DOHH2 (cell line): ENCODE measurements around the gene PEX14.

Experiments used
- H3F3A ChIP-seq: fragments of 200-600 bp; sonication (generic), shearing (Covaris generic); 2 replicates; pipeline ENCODE4 v1.6.0; 2016; ENCODE audit warnings: antibody characterized with exemption, mild to moderate bottlenecking; ENCODE audit not compliant: control insufficient read depth, insufficient read depth
- H3K27ac ChIP-seq: fragments of 200-600 bp; sonication (generic); 2 replicates; pipeline ENCODE4 v1.5.1; 2014; ENCODE audit warnings: low read depth, mild to moderate bottlenecking, low read length, moderate library complexity
- H3K27me3 ChIP-seq: fragments of 200-600 bp; sonication (generic); 2 replicates; pipeline ENCODE4 v1.6.1; 2014; ENCODE audit warnings: mild to moderate bottlenecking, low read length, mixed read lengths; ENCODE audit not compliant: control insufficient read depth
- H3K36me3 ChIP-seq: fragments of 200-600 bp; sonication (generic); 2 replicates; pipeline ENCODE4 v1.6.1; 2014; ENCODE audit warnings: mild to moderate bottlenecking, low read length, moderate library complexity, mixed read lengths; ENCODE audit not compliant: control insufficient read depth
- H3K4me1 ChIP-seq: fragments of 200-600 bp; sonication (generic); 2 replicates; pipeline ENCODE4 v1.6.1; 2014; ENCODE audit warnings: mild to moderate bottlenecking, low read length, mixed read lengths; ENCODE audit not compliant: control insufficient read depth
- H3K4me2 ChIP-seq: fragments of 200-600 bp; sonication (generic); 2 replicates; pipeline ENCODE4 v1.6.0; 2014; ENCODE audit warnings: mild to moderate bottlenecking, low read length, moderate library complexity
- H3K4me3 ChIP-seq: fragments of 200-600 bp; sonication (generic); 2 replicates; pipeline ENCODE4 v1.5.1; 2014; ENCODE audit warnings: mild to moderate bottlenecking, low read length, mixed read lengths
- H3K79me2 ChIP-seq: fragments of 200-600 bp; sonication (generic); 2 replicates; pipeline ENCODE4 v1.6.1; 2014; ENCODE audit warnings: mild to moderate bottlenecking, low read length, mixed read lengths; ENCODE audit not compliant: control insufficient read depth
- H3K9me2 ChIP-seq: fragments of 200-600 bp; sonication (generic); replicated peaks from 2 replicates; pipeline ENCODE4 v1.6.1; 2014; ENCODE audit warnings: mild to moderate bottlenecking, low read length, mixed read lengths; ENCODE audit not compliant: control insufficient read depth
- H3K9me3 ChIP-seq: fragments of 200-600 bp; sonication (generic); 2 replicates; pipeline ENCODE4 v1.6.1; 2014; ENCODE audit warnings: antibody characterized with exemption, low read length, mixed read lengths; ENCODE audit not compliant: control insufficient read depth, insufficient read depth
- H4K20me1 ChIP-seq: fragments of 200-600 bp; sonication (generic); 2 replicates; pipeline ENCODE4 v1.6.0; 2014; ENCODE audit warnings: low read depth, mild to moderate bottlenecking, antibody characterized with exemption, low read length, moderate library complexity; ENCODE audit not compliant: control insufficient read depth, insufficient read depth
- CTCF ChIP-seq: fragments of 200-600 bp; sonication (generic); IDR thresholded peaks from one replicate; pipeline ENCODE4 v1.5.1; 2014; ENCODE audit warnings: antibody characterized with exemption, mild to moderate bottlenecking, low read depth, low read length; ENCODE audit not compliant: poor library complexity, severe bottlenecking
- EZH2phosphoT487 ChIP-seq: fragments of 200-600 bp; sonication (generic); IDR thresholded peaks from 2 replicates; pipeline ENCODE4 v1.6.1; 2017; ENCODE audit warnings: borderline replicate concordance, mild to moderate bottlenecking, antibody characterized with exemption, low read length, moderate library complexity, mixed read lengths

The PEX14 gene

GRCh38 chr1:10655002-10655401 lies 180.3 kb downstream of the PEX14 start:
- Histone ChIP-seq H3K27me3 (no peaks in the 10 kb centered on the region), H3K9me2 (no peaks in the 10 kb centered on the region), H3K4me1 (no peaks in the 10 kb centered on the region), H3K4me2 (no peak overlapping the region), H3K9me3 (no peaks in the 10 kb centered on the region), H3F3A (no peaks in the 10 kb centered on the region), H3K36me3 (no peaks in the 10 kb centered on the region), H4K20me1 (no peaks in the 10 kb centered on the region), H3K4me3 (no peak overlapping the region), H3K27ac (no peak overlapping the region), H3K79me2 (no peaks in the 10 kb centered on the region)
- TF ChIP-seq EZH2phosphoT487 (no peak), CTCF (no peak)

DNA sequence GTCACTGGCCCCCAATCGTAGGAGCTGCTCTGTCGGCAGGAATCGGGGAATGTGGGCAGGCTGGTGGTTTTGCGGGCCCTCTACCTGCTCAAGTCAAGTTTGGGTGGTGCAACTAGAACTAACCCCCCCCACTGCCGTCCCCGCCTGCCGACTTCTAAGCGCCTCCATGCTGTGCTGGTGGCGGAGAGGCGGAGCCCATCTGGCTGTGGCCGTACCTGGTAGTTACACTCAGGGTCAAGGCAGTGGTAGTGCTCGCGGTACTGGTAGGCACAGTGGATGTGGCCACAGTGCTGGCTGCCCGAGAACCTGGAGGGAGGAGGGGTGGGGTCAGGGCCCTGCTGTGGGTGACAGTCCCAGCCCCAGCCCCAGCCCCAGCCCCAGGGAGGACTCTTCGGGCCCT lies 181.7 kb downstream of the PEX14 start:
- no peaks in the 10 kb centered on the region for H3K27me3 ChIP-seq
- H3K4me2 ChIP-seq, result no peak overlapping the region
- H3K4me1 ChIP-seq, result no peaks in the 10 kb centered on the region
- no peaks in the 10 kb centered on the region for H3K79me2 ChIP-seq
- no peaks in the 10 kb centered on the region for H3K36me3 ChIP-seq
- H3K4me3 ChIP-seq, result no peak overlapping the region
- TF ChIP-seq EZH2phosphoT487 (no peak), CTCF (no peak)
- H3K27ac ChIP-seq, result no peak overlapping the region
- H3K9me2 ChIP-seq, result no peaks in the 10 kb centered on the region
- no peaks in the 10 kb centered on the region for H4K20me1 ChIP-seq
- no peaks in the 10 kb centered on the region for H3F3A ChIP-seq
- no peaks in the 10 kb centered on the region for H3K9me3 ChIP-seq

DNA sequence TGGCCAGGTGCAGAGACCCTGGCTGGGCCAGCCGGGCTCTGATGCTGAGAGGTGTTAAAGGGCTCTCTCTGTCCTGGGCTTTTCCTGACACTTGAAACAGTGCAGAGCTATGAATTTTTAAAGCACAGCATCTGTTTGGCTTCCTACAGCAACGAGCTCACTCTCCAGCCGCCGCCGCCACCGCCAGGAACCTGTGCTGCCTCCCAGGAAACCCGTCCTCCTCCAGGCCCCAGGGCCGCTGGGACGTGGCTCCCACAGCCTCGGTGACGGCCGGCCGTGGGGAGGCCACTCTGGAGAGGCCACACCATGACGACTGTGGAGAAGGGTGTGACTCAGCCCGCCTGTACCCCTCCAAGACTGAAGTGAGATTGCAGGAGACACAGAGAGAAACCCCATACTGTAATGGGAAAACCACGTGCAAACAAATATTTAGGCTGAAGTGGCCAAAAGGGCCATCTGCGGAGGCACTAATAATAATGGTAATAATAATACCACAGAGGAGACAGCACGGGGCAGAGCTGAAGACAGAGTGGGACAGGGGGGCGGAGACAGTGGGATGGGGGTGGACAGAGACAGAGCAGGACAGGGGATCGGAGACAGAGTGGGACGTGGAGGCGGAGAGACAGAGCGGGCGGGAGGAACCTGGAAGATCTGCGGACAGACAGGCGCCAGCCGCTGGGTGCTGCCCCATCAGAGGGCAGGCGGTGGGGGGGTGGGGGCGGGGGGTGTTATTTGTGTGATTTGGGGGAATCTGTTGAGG lies 182.5 kb downstream of the PEX14 start:
- Histone ChIP-seq H3K9me2 (no peaks in the 10 kb centered on the region), H3K27me3 (no peaks in the 10 kb centered on the region), H3K36me3 (no peaks in the 10 kb centered on the region), H4K20me1 (no peaks in the 10 kb centered on the region), H3K4me3 (no peak overlapping the region), H3F3A (no peaks in the 10 kb centered on the region), H3K4me2 (no peak overlapping the region), H3K79me2 (no peaks in the 10 kb centered on the region), H3K9me3 (no peaks in the 10 kb centered on the region), H3K4me1 (no peaks in the 10 kb centered on the region), H3K27ac (no peak overlapping the region)
- no peak for TF ChIP-seq CTCF
- TF ChIP-seq EZH2phosphoT487, result no peak
